Hematopoietic multipotent progenitor cell treated with erythropoietin and hydrocortisone succinate and interleukin-3 and kit ligand, for 4 days (in vitro differentiated cells): ENCODE measurements around the gene RASGRP4.
A peak's percentile ranks its signal among the peaks of the same experiment; 100 is the strongest.
"Not testable (repeated sequence)": the region's sequence is repeated elsewhere in the genome, so short reads cannot be mapped to it uniquely, and the experiment has no call there.

Experiments used
- DNase-seq: peaks from one replicate; pipeline ENCODE4 v3.0.0-alpha.2; 2015

RASGRP4 gene

GRCh38 chr19:38425810-38426466 is at the start of gene RASGRP4:
TSS of gene RASGRP4 (minus strand) at chr19:38426219. CDS start at chr19:38426091, 128 bp downstream.
- DNase-seq: peak; percentile 92

GRCh38 chr19:38475176-38475575 is 49.2 kb upstream of the RASGRP4 start:
- DNase-seq: no peak

GRCh38 chr19:38473201-38473600 is 47.2 kb upstream of the RASGRP4 start:
- no peak for DNase-seq

- DNase-seq: not testable (repeated sequence)
Measured at GRCh38 chr19:38472725-38473124, 46.7 kb upstream of the RASGRP4 start.

- no peak for DNase-seq
Measured at GRCh38 chr19:38470788-38471480, 44.9 kb upstream of the RASGRP4 start.

GRCh38 chr19:38469151-38469550 is 43.1 kb upstream of the RASGRP4 start:
- no peak for DNase-seq

GRCh38 chr19:38467541-38468525 is 41.8 kb upstream of the RASGRP4 start:
- DNase-seq: no peak

- no peak for DNase-seq
Measured at GRCh38 chr19:38466050-38466449, 40.0 kb upstream of the RASGRP4 start.

- no peak for DNase-seq
Measured at GRCh38 chr19:38464421-38465082, 38.5 kb upstream of the RASGRP4 start.

- DNase-seq: no peak
Measured at GRCh38 chr19:38463365-38463764, 37.3 kb upstream of the RASGRP4 start.

- no peak for DNase-seq
Measured at GRCh38 chr19:38458991-38459390, 33.0 kb upstream of the RASGRP4 start.

- no peak for DNase-seq
Measured at GRCh38 chr19:38457690-38458405, 31.8 kb upstream of the RASGRP4 start.

GRCh38 chr19:38457202-38457601 is 31.2 kb upstream of the RASGRP4 start:
- DNase-seq: no peak

GRCh38 chr19:38455031-38455430 is 29.0 kb upstream of the RASGRP4 start:
- DNase-seq: peak; percentile 62

- DNase-seq: no peak
Measured at GRCh38 chr19:38453596-38453995, 27.6 kb upstream of the RASGRP4 start.

GRCh38 chr19:38452430-38453366 is 26.7 kb upstream of the RASGRP4 start:
- peak; percentile 65 for DNase-seq

GRCh38 chr19:38451629-38452028 is 25.6 kb upstream of the RASGRP4 start:
- no peak for DNase-seq

- DNase-seq: no peak
Measured at GRCh38 chr19:38451036-38451435, 25.0 kb upstream of the RASGRP4 start.

- DNase-seq: no peak
Measured at GRCh38 chr19:38449518-38449917, 23.5 kb upstream of the RASGRP4 start.

- DNase-seq: no peak
Measured at GRCh38 chr19:38448225-38448624, 22.2 kb upstream of the RASGRP4 start.

- DNase-seq: no peak
Measured at GRCh38 chr19:38445362-38445761, 19.3 kb upstream of the RASGRP4 start.
